Activated CD8-positive, alpha-beta memory T cell treated with anti-CD3 and anti-CD28 coated beads for 24 hours (primary cell): ENCODE measurements around the gene MRC2.

Experiments
- DNase-seq: peaks from one replicate; pipeline ENCODE4 v3.0.0-alpha.2; 2020

MRC2 gene

DNA sequence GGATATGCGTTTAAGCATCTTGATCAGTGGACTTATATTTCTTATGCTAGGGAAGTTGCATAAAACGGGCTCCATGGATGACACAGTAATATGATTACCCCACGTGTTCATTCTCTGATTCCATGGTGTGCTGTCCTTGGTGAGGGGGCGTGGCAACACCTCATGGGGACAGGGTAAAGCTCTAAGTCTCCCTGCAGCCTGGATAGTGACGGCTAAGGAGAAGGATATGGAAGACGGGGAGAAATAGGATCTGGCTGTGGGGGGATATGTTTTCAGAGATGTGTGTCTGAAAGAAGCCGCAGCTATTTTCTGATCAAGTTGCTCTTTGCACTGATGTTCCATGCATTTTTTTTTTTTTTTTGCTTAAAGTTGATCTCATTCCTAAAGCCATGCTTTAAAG lies 96.4 kb downstream of the MRC2 start:
- DNase-seq: no peak

DNA sequence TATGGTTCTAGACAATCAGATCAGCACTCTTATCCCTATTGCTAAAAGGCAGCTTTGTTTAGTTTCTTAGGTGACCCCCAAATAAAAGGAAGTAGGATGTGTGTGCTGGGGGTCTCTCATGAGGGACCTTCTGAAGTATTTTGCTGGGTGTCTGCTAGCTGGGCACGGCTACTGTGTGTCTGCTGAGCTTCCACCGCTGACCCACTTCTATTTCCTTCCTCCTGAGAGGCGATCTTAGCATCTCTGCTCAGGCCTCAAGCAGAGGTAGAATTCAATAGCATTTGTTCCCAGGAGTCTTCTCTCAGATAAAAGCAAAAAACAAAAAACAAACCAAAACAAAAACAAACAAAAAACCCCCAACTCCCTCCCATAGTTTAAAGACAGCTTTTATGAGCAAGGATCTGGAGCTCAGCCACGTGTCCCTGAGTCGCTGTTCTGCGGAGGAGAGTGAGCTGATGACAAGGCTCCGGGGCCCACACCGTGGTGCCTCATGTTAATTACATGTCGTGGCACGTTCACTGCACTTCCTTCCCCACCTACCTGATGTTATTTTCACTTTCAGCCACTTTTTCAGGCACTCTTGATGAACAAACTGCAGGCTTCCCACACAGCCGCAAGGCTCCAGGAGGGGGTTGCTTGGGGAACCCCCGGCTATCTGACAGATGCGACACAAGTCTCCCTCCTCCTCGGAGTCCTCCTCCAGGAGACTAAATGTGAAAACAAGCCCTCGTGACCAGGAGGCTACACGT lies 97.1 kb downstream of the MRC2 start:
- DNase-seq: peak; percentile 87

DNA sequence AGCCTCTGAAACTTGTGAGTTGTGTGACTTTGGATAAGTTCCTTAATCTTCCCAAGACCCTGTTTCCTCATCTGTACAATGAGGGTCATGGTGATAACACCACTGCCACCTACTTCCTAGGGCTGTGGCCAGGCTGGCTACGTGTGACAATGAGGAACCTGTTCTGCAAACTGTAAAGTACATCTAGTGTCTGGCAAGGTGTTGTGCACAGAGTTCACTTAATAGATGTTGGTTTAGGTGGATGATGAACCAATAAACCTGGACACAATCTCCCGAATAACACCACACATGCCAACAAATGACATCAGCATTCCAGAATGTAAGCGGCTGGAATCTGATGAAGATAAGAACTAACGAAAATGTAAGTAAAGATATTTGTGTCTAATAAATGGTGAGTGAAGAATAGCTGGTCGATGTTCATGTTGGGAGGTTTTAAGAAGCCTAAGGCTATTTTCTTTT lies 98.3 kb downstream of the MRC2 start:
- DNase-seq: no peak

DNA sequence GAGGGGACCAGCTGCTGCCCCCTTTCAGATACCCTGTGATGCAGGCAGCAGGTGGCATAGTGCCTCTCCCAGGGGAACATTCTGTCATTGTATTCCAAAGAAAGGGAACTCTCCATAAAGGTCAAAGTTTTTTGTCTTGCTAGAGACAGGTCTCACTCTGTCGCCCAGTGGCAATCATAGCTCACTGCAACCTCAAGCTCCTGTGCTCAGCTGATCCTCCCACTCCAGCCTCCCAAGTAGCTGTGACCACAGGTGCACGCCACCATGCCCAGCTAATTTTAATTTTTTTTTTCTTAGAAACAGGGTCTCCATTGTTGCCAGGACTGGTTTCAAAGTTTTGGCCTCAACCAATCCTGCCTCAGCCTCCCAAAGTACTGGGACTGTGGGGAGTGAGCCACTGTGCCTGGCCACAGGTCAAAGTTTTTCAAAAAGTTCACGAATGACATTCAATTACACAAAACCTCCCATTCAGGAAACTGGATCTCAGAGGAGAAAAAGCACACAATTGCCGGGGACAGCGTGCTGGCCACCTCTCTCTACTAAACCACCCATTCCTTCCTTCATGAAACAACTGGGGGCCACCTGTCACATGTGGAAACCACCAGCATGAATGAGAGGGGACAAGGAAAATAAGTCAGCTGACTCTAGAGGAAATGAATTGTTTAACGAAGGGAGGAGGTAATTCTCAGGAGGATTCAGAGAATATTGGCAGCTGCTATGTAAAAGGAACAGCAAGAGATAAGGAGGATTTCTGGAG lies 100.6 kb downstream of the MRC2 start:
- peak; percentile 47 for DNase-seq

DNA sequence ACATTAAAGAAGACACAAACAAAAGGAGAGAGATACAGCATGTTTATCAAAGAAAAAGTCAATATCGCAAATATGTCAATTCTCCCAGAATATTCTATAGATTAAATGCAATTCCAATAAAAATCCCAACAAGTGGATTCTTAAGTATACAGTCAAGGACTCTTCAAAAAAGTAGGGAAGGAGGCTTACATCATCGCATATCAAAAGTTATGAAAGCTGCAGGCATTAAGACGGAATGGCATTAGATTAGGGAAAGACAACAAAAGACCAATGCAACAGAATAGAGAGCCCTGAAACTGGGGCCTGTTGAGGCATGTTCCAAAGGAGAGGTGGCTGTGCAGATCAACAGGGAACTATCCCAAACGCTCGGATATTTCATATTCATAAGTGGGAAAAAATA lies 104.7 kb downstream of the MRC2 start:
- DNase-seq: no peak

DNA sequence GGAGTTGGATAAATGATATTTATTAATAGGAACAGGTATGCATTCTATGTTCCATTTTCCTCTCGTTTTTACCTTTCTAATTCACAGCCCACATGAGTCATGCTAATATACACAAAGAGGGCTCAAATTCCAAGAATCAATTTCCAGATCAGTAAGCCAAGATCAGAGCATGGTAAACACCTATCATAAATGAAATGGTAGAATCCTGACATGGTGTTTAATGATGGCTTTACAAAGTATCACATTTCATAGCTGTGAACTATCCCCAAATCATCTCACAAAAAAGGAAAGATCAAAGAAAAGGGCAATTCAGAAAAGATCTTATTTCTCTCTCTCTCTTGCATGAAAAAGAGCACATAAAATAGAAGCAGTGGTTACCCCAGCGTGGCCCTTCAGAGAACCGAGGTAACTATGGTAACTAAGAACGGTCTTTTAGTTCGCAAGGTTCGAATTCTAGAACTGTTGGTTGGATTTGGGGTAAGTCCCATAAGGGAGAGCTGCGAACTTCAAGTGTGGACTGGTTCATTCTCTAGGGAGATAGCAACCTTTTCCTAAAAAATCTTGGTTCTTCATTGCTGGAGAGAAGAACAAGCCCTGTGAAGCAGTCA lies 107.7 kb downstream of the MRC2 start:
- DNase-seq: no peak

DNA sequence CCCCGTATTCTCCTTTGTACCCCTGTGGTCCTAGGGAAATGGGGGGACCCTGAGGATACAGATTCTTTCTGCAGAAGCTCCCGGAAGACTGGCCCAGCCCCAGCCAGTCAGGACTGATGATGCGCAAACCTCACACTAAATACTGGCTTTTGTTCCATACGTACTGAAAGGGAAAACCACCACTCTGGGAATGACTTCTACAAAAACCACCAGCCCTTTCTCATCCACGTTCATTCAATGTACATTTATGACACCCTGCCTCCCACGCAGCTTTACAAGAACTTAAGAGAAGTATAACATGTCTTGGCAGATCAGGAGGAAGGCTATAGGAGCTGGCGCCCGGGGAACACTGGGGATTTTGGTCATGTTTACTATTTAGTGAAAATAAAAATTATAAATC lies 110.0 kb downstream of the MRC2 start:
- no peak for DNase-seq

DNA sequence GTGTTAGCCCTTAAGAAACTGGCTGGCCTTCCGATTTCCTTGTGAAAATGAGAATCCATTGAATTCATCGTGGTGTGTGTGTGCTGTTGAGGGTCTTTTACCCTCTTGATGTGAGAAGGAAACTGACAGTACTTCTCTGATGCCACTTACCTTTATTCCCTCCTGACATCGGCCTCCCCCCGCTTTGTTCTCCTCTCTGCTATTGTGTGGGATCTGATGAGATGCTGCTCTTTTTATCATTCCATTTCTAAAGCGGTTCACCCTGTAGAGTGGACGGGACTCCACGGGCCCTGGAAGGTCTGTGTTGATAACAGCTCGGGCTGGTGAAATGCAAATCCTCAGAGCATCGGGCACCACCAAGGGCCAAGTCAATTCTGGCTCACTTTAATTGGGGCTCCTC lies 110.8 kb downstream of the MRC2 start:
- DNase-seq: no peak

DNA sequence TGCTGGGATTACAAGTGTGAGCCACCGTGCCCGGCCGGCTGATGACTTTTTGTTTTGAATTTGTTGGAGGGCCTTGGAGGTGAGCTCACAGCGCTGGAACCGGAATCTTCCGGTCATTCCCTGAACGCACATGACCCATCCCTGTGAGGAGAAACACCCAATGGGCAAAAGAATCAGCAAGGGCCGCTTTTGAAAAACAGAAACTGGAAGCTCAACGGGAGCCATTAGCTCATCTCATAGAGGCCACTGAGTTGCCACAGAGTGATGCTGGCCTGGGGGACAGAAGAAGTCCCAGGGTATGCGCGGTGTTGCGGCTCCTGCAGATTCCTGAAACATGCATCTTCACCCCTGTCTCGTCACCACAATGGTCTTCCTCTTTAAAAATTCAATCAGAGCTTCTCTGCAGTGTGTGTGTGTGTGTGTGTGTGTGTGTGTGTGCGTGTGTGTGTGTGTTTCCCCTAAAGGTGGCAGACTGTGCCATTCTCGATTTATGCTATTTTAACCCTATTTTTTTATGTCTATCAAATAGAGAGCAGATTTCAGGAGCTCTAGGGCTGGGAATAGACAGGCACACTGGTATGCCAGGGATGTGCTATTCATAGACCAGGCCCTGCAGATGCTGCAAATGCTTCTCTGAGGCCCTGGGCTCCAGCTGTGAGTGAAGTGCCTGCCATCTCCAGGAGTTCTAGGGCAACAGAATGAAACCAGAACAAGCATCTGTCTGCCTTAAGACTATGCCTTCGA lies 112.3 kb downstream of the MRC2 start:
- no peak for DNase-seq

DNA sequence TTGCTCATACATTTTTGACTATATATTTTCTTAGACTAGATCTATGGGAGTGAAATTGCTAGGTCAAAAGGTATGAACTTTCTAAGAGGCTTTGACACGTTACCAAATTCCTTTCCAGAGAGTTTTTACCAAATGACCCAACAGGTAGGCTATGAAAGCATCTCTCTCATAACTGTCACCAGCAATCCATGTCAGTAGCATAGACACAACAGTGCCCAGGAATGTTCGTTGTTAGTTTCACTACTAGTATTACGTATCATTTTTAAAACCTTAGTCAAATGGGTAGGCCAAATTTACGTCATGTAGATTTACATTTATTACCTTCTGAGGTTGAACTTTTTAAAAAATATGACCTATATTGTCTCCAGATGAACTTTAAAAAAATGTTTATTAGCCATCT lies 113.8 kb downstream of the MRC2 start:
- DNase-seq: no peak
